Measurements from ENCODE around the gene LYRM2.

DNA sequence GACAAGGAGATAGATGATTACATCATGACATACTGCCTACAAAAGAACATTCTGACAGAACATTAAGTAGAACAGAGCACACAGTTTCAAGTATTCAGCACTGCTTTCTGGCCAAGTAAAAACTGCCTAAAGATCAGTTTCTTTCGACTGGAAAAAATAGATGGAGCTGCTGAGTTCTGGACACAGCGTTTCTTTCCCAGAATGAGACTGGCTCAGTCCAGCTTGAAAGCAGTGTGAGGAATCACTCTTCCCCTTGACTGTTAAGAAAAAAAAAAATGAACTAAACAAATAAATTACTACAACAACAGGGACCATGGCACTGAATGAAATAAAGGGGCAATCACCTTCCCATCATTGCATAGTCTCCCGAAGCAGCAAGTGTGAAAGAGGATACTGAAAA, 4.4 kb upstream of the LYRM2 start:
- TF ChIP-seq EP300 (IDR thresholded peaks at IDR 0.05) = no peak
- TF ChIP-seq, protein P1, sequence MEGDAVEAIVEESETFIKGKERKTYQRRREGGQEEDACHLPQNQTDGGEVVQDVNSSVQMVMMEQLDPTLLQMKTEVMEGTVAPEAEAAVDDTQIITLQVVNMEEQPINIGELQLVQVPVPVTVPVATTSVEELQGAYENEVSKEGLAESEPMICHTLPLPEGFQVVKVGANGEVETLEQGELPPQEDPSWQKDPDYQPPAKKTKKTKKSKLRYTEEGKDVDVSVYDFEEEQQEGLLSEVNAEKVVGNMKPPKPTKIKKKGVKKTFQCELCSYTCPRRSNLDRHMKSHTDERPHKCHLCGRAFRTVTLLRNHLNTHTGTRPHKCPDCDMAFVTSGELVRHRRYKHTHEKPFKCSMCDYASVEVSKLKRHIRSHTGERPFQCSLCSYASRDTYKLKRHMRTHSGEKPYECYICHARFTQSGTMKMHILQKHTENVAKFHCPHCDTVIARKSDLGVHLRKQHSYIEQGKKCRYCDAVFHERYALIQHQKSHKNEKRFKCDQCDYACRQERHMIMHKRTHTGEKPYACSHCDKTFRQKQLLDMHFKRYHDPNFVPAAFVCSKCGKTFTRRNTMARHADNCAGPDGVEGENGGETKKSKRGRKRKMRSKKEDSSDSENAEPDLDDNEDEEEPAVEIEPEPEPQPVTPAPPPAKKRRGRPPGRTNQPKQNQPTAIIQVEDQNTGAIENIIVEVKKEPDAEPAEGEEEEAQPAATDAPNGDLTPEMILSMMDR (IDR thresholded peaks at IDR 0.05) = no peak
- TF ChIP-seq POLR2AphosphoS5 (IDR thresholded peaks at IDR 0.05) = no peak
